ENCODE measurements around the gene DNAH8. TPM values are rescaled to one million over a fixed set of nuclear protein-coding genes. Genes with fewer than 3 reads are reported as not detected.

DNAH8 gene
- total and polyA plus RNA-seq, 2 donors (not counting 3 experiments of a cell fraction or from before 2014, with no cell fraction given): 0.29 to 0.61 TPM

DNA sequence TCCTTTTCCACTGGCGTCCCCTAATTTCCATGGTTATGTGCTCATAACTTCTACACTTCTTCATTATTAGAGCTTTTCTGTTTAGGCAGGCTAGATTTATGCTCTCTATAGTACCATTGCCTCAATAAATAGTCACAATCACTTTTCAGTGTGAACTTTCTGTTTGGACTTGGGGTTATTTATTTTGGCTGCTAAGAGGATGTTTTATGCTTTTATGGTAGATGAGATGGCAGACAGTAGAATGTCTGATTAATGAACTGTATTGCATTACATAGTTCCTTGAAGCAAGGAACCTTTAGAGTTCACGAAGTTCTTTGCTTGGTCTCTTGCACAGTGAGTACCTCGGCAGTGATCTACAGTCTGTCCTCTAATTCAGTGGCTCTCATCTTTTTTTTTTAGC, 6.9 kb downstream of the DNAH8 start:
- no peak overlapping the region for H3K27ac ChIP-seq (ENCODE audit: insufficient read depth, low read depth, low read length)
- intact Hi-C loops (cut with micrococcal nuclease) (no loop called here), dilution Hi-C loops (cut with MboI; ENCODE audit: extremely low pct_ligation_motif_present, low sequenced_read_pairs) (no loop called here)
- no peaks in the 10 kb centered on the region for H3K36me3 ChIP-seq (ENCODE audit: control insufficient read depth in 2 of 2, extremely low read depth in 1 of 2, insufficient read depth in 2 of 2, low read length in 2 of 2)
- CTCF ChIA-PET: interaction anchor here (1.2 to 3.9 kb wide), 3 partner anchors 9 to 228 kb away, joined by 3 to 16 read pairs (median 4); no protein-coding TSS in a partner anchor
- TF ChIP-seq POLR2A (IDR thresholded peaks at IDR 0.05; ENCODE audit: low read depth, low read length) (no peak), GATA2 (IDR thresholded peaks at IDR 0.05; ENCODE audit: insufficient read depth, insufficient read length, low read depth, low read length) (no peak), JUN (IDR thresholded peaks at IDR 0.05; ENCODE audit: borderline replicate concordance, insufficient read depth, insufficient read length, low read depth) (no peak), MYC (IDR thresholded peaks at IDR 0.05; ENCODE audit: low read depth, low read length) (no peak), EZH2 (IDR thresholded peaks at IDR 0.05; ENCODE audit: borderline replicate concordance, low read depth, low read length, severe bottlenecking) (no peak), POLR2AphosphoS5 (IDR thresholded peaks at IDR 0.05; ENCODE audit: insufficient read depth, low read depth, low read length) (no peak), FOS (IDR thresholded peaks at IDR 0.05; ENCODE audit: borderline replicate concordance, insufficient read depth, low read length) (no peak)
- TF ChIP-seq, protein P1, sequence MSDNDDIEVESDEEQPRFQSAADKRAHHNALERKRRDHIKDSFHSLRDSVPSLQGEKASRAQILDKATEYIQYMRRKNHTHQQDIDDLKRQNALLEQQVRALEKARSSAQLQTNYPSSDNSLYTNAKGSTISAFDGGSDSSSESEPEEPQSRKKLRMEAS (IDR thresholded peaks at IDR 0.05; ENCODE audit: insufficient read depth, insufficient read length): no peak
- TF ChIP-seq, protein P2, sequence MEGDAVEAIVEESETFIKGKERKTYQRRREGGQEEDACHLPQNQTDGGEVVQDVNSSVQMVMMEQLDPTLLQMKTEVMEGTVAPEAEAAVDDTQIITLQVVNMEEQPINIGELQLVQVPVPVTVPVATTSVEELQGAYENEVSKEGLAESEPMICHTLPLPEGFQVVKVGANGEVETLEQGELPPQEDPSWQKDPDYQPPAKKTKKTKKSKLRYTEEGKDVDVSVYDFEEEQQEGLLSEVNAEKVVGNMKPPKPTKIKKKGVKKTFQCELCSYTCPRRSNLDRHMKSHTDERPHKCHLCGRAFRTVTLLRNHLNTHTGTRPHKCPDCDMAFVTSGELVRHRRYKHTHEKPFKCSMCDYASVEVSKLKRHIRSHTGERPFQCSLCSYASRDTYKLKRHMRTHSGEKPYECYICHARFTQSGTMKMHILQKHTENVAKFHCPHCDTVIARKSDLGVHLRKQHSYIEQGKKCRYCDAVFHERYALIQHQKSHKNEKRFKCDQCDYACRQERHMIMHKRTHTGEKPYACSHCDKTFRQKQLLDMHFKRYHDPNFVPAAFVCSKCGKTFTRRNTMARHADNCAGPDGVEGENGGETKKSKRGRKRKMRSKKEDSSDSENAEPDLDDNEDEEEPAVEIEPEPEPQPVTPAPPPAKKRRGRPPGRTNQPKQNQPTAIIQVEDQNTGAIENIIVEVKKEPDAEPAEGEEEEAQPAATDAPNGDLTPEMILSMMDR (IDR thresholded peaks at IDR 0.05; ENCODE audit: extremely low read depth in 1 of 2, insufficient read depth in 1 of 2, low read depth in 1 of 2, low read length in 2 of 2): no peak
- no peak overlapping the region for H2AFZ ChIP-seq (ENCODE audit: low read depth, low read length)
- H3K9ac ChIP-seq (replicated peaks; ENCODE audit: extremely low read depth, insufficient read depth, low read length): no peak overlapping the region
- no peaks in the 10 kb centered on the region for H3K27me3 ChIP-seq (ENCODE audit: control insufficient read depth in 2 of 2, insufficient read depth in 2 of 2, low read length in 2 of 2)
- H3K79me2 ChIP-seq (ENCODE audit: control insufficient read depth, insufficient read depth, low read length): no peaks in the 10 kb centered on the region
- FAIRE-seq (no peak), DNase-seq (ENCODE audit: low read depth, low spot score) (no peak)
- peaks cover 19% of the 10 kb centered on the region for H3K4me1 ChIP-seq (ENCODE audit: control insufficient read depth, extremely low read depth, insufficient read depth, low read length)
- no TSS peak for BruUV-seq (replicated peaks)
- no peaks in the 10 kb centered on the region for H3K9me3 ChIP-seq (replicated peaks; ENCODE audit: control insufficient read depth, insufficient read depth, low read length)
- H3K4me3 ChIP-seq (replicated peaks in 1 of 3; ENCODE audit: insufficient read depth in 1 of 3, low read depth in 1 of 3, low read length in 3 of 3): no peak overlapping the region
- POLR2A ChIA-PET: no interaction called here
- no peak overlapping the region for H3K4me2 ChIP-seq (ENCODE audit: insufficient read depth, low read length)
- H4K20me1 ChIP-seq (replicated peaks; ENCODE audit: control insufficient read depth, extremely low read depth, insufficient read depth, low read length): no peaks in the 10 kb centered on the region
- H3K9me1 ChIP-seq (replicated peaks; ENCODE audit: control insufficient read depth, extremely low read depth, insufficient read depth, low read length): no peaks in the 10 kb centered on the region
